Endothelial cell of umbilical vein (primary cell): Measurements from ENCODE around the gene DCPS. TPM values are rescaled to one million over a fixed set of nuclear protein-coding genes. Genes with fewer than 3 reads are reported as not detected.

ENCODE experiments used
- BruUV-seq: library from RNA; stranded (reverse); fragments of 400-500 nt; replicated peaks from 2 replicates; lab custom pipeline; 2021; lab: Mats Ljungman, UMichigan
- CTCF ChIA-PET: fragments of 300-600, 350-600 bp; sonication (Branson Sonifier 250); formaldehyde crosslinking; loops from one replicate; lab custom pipeline; 2021; ENCODE audit warnings: antibody characterized with exemption, inconsistent platforms; lab: Charles Lee
- POLR2A ChIA-PET: fragments of 300-600, 350-600 bp; sonication (Branson Sonifier 250); formaldehyde crosslinking; loops from one replicate; lab custom pipeline; 2021; ENCODE audit warnings: antibody characterized with exemption, inconsistent platforms; lab: Charles Lee
- DNase-seq: peaks from one replicate; pipeline ENCODE4 v3.0.0-alpha.2; 2011; ENCODE audit warnings: low read depth, low spot score
- FAIRE-seq: peaks from 2 replicates; lab custom pipeline; 2011; peaks lifted over from hg19 to GRCh38; lab: Jason Lieb, UNC
- H2AFZ ChIP-seq: 2 replicates; pipeline ENCODE4 v1.6.0; 2012; ENCODE audit warnings: low read depth, low read length, control low read depth, inconsistent platforms
- H3K27ac ChIP-seq: 2 replicates; pipeline ENCODE4 v1.5.1; 2011; ENCODE audit warnings: low read depth, mild to moderate bottlenecking, control low read depth, low read length, moderate library complexity; ENCODE audit not compliant: insufficient read depth
- H3K27me3 ChIP-seq, 2 experiments: 2 replicates each; pipeline versions ENCODE4 v1.6.0 to v1.6.1; 2011; ENCODE audit warnings: low read length in 2 of 2, mixed read lengths in 1 of 2; ENCODE audit not compliant: control insufficient read depth in 2 of 2, insufficient read depth in 2 of 2
- H3K36me3 ChIP-seq, 2 experiments: 2 replicates in 1 of 2; 3 replicates in 1 of 2; pipeline ENCODE4 v1.5.1; 2011; ENCODE audit warnings: low read length in 2 of 2, mild to moderate bottlenecking in 1 of 2, moderate library complexity in 1 of 2; ENCODE audit not compliant: control insufficient read depth in 2 of 2, insufficient read depth in 2 of 2; ENCODE audit errors: extremely low read depth in 1 of 2
- H3K4me1 ChIP-seq: 3 replicates; pipeline ENCODE4 v1.5.1; 2011; ENCODE audit warnings: mild to moderate bottlenecking, low read length; ENCODE audit not compliant: control insufficient read depth, insufficient read depth; ENCODE audit errors: extremely low read depth
- H3K4me2 ChIP-seq: 2 replicates; pipeline ENCODE4 v1.6.1; 2011; ENCODE audit warnings: low read length, control low read depth, mixed read lengths; ENCODE audit not compliant: insufficient read depth
- H3K4me3 ChIP-seq, 3 experiments: fragments of 200-600 bp in 1 of 3; sonication (generic), shearing (Covaris generic) in 1 of 3; replicated peaks in 1 of 3; 2 replicates each; pipeline ENCODE4 v1.5.1; 2011 to 2016; ENCODE audit warnings: control low read depth in 3 of 3, low read length in 3 of 3, mild to moderate bottlenecking in 2 of 3, inconsistent platforms in 1 of 3, low read depth in 1 of 3, moderate library complexity in 1 of 3; ENCODE audit not compliant: insufficient read depth in 1 of 3
- H3K79me2 ChIP-seq: 2 replicates; pipeline ENCODE4 v1.6.0; 2012; ENCODE audit warnings: low read length, inconsistent platforms; ENCODE audit not compliant: control insufficient read depth, insufficient read depth
- H3K9ac ChIP-seq: replicated peaks from 2 replicates; pipeline ENCODE3; 2011; ENCODE audit warnings: low read length, control low read depth; ENCODE audit not compliant: insufficient read depth; ENCODE audit errors: extremely low read depth
- H3K9me1 ChIP-seq: replicated peaks from 3 replicates; pipeline ENCODE4 v1.6.0; 2011; ENCODE audit warnings: mild to moderate bottlenecking, low read length; ENCODE audit not compliant: control insufficient read depth, insufficient read depth; ENCODE audit errors: extremely low read depth
- H3K9me3 ChIP-seq: replicated peaks from 2 replicates; pipeline ENCODE4 v1.5.1; 2012; ENCODE audit warnings: low read length, inconsistent platforms; ENCODE audit not compliant: control insufficient read depth, insufficient read depth
- H4K20me1 ChIP-seq: replicated peaks from 2 replicates; pipeline ENCODE3; 2011; ENCODE audit warnings: mild to moderate bottlenecking, low read length; ENCODE audit not compliant: control insufficient read depth, insufficient read depth; ENCODE audit errors: extremely low read depth
- CTCF ChIP-seq, 2 donors: IDR thresholded peaks; 1 replicate in 1 of 2; 2 replicates in 1 of 2; pipeline ENCODE4 v1.5.1; 2011; ENCODE audit warnings: low read length in 2 of 2, mild to moderate bottlenecking in 2 of 2, moderate library complexity in 2 of 2, control low read depth in 1 of 2, inconsistent platforms in 1 of 2, low read depth in 1 of 2; ENCODE audit not compliant: insufficient read depth in 1 of 2; ENCODE audit errors: extremely low read depth in 1 of 2
- EZH2 ChIP-seq: IDR thresholded peaks from 2 replicates; pipeline ENCODE4 v1.6.1; 2012; ENCODE audit warnings: borderline replicate concordance, low read depth, mild to moderate bottlenecking, moderate library complexity, low read length, inconsistent platforms; ENCODE audit not compliant: severe bottlenecking
- FOS ChIP-seq: IDR thresholded peaks from 2 replicates; pipeline ENCODE4 v1.6.1; 2011; ENCODE audit warnings: mild to moderate bottlenecking, low read length, moderate library complexity, borderline replicate concordance; ENCODE audit not compliant: insufficient read depth
- GATA2 ChIP-seq: IDR thresholded peaks from 2 replicates; pipeline ENCODE4 v1.7.0; 2011; ENCODE audit warnings: low read depth, mild to moderate bottlenecking, moderate library complexity, mixed read lengths, low read length; ENCODE audit not compliant: insufficient read length, insufficient read depth
- JUN ChIP-seq: IDR thresholded peaks from 2 replicates; pipeline ENCODE4 v1.6.1; 2011; ENCODE audit warnings: borderline replicate concordance, low read depth; ENCODE audit not compliant: insufficient read length, insufficient read depth
- MAX ChIP-seq: IDR thresholded peaks from 2 replicates; pipeline ENCODE4 v1.6.1; 2011; ENCODE audit not compliant: insufficient read depth, insufficient read length
- MYC ChIP-seq: IDR thresholded peaks from one replicate; pipeline ENCODE4 v1.6.1; 2011; ENCODE audit warnings: mild to moderate bottlenecking, low read depth, low read length
- POLR2A ChIP-seq: IDR thresholded peaks from 2 replicates; pipeline ENCODE4 v1.6.1; 2012; ENCODE audit warnings: low read depth, mild to moderate bottlenecking, control low read depth, low read length
- POLR2AphosphoS5 ChIP-seq: IDR thresholded peaks from 2 replicates; pipeline ENCODE4 v1.6.1; 2012; ENCODE audit warnings: low read depth, mild to moderate bottlenecking, control low read depth, low read length, moderate library complexity; ENCODE audit not compliant: insufficient read depth
- dilution Hi-C: fragments of 300-500 bp; cut with MboI; formaldehyde crosslinking; loops from one replicate; pipeline ENCODE4 v1.15.0; 2019; ENCODE audit warnings: low sequenced_read_pairs; ENCODE audit not compliant: extremely low pct_ligation_motif_present
- intact Hi-C: fragments of 100-400 bp; cut with micrococcal nuclease; formaldehyde crosslinking; loops from one replicate; pipeline ENCODE4 v1.10.0; 2022
- polyA plus RNA-seq, 4 experiments: library from polyadenylated mRNA; depleted of rRNA in 3 of 4; stranded (reverse) in 3 of 4; unstranded in 1 of 4; fragments of >200 nt; gene quantifications; 2 replicates each; pipeline versions ENCODE4 v1.2.1 to v1.2.3, GENCODE V29; 2011 to 2012; ENCODE audit warnings: missing spikeins in 1 of 4
- total RNA-seq: library from RNA; stranded (reverse); gene quantifications from 2 replicates; pipeline ENCODE4 v1.2.3, GENCODE V29; 2021

Gene DCPS
- total and polyA plus RNA-seq, 2 donors (not counting 3 experiments of a cell fraction or from before 2014, with no cell fraction given) = 19.6 to 36.0 TPM

- no peak overlapping the region for H3K9ac ChIP-seq
- intact Hi-C loops = no loop called here
Measured at GRCh38 chr11:126319374-126319740, 15.5 kb downstream of the DCPS start.

More at GRCh38 chr11:126319374-126319740, 15.5 kb downstream of the DCPS start:
- no TSS peak for BruUV-seq
- no peak for FAIRE-seq
- Histone ChIP-seq H3K27me3 (no peaks in the 10 kb centered on the region), H2AFZ (no peak overlapping the region), H3K79me2 (no peaks in the 10 kb centered on the region), H4K20me1 (no peaks in the 10 kb centered on the region), H3K4me3 (no peak overlapping the region), H3K36me3 (no peaks in the 10 kb centered on the region), H3K9me1 (no peaks in the 10 kb centered on the region), H3K27ac (no peak overlapping the region), H3K4me1 (no peaks in the 10 kb centered on the region), H3K9me3 (no peaks in the 10 kb centered on the region), H3K4me2 (no peak overlapping the region)
- ChIA-PET CTCF (interaction anchor here (1.3 to 2.7 kb wide), 7 partner anchors 9 to 161 kb away, joined by 3 to 18 read pairs (median 4); no protein-coding TSS in a partner anchor), POLR2A (no interaction called here)
- no peak for DNase-seq
- TF ChIP-seq MYC (no peak), MAX (no peak), JUN (no peak), CTCF (IDR thresholded peaks at IDR 0.05; ENCODE audit: extremely low read depth in 1 of 2, insufficient read depth in 1 of 2, low read depth in 1 of 2, low read length in 2 of 2) (no peak), FOS (no peak), POLR2A (no peak), EZH2 (no peak), POLR2AphosphoS5 (no peak), GATA2 (no peak)
- dilution Hi-C loops = no loop called here
